ENCODE results near the gene SCAF1.

SCAF1 gene

GRCh38 chr19:49654581-49654980 lies 12.6 kb downstream of the SCAF1 start:
- H3K27ac ChIP-seq (replicated peaks), result no peak overlapping the region
- H3K27me3 ChIP-seq (ENCODE audit: insufficient read depth, poor library complexity, severe bottlenecking), result no peaks in the 10 kb centered on the region
- DNase-seq (ENCODE audit: low read depth in 1 of 2, low spot score in 1 of 2), result no peak
- TF ChIP-seq CTCF (IDR thresholded peaks at IDR 0.05; ENCODE audit: insufficient read depth, low read length) (no peak), POLR2AphosphoS5 (IDR thresholded peaks at IDR 0.05; ENCODE audit: low read depth) (no peak), GABPA (IDR thresholded peaks at IDR 0.05; ENCODE audit: low read depth) (no peak), SPI1 (IDR thresholded peaks at IDR 0.05; ENCODE audit: borderline replicate concordance, low read depth) (no peak), REST (IDR thresholded peaks at IDR 0.05; ENCODE audit: insufficient replicate concordance, low read depth) (no peak)
- H3K4me3 ChIP-seq (replicated peaks; ENCODE audit: insufficient read depth, low read length), result no peak overlapping the region

GRCh38 chr19:49655570-49656455 lies 13.8 kb downstream of the SCAF1 start:
- Histone ChIP-seq H3K27me3 (ENCODE audit: insufficient read depth, poor library complexity, severe bottlenecking) (no peaks in the 10 kb centered on the region), H3K27ac (replicated peaks) (no peak overlapping the region), H3K4me3 (replicated peaks; ENCODE audit: insufficient read depth, low read length) (no peak overlapping the region)
- no peak for TF ChIP-seq GABPA (IDR thresholded peaks at IDR 0.05; ENCODE audit: low read depth)
- TF ChIP-seq REST (IDR thresholded peaks at IDR 0.05; ENCODE audit: insufficient replicate concordance, low read depth), result no peak
- no peak for TF ChIP-seq SPI1 (IDR thresholded peaks at IDR 0.05; ENCODE audit: borderline replicate concordance, low read depth)
- no peak for TF ChIP-seq POLR2AphosphoS5 (IDR thresholded peaks at IDR 0.05; ENCODE audit: low read depth)
- TF ChIP-seq CTCF (IDR thresholded peaks at IDR 0.05; ENCODE audit: insufficient read depth, low read length), result no peak
- DNase-seq (ENCODE audit: low read depth in 1 of 2, low spot score in 1 of 2), result no peak

GRCh38 chr19:49656456-49657109 lies 14.6 kb downstream of the SCAF1 start:
- Histone ChIP-seq H3K27ac (replicated peaks) (no peak overlapping the region), H3K4me3 (replicated peaks; ENCODE audit: insufficient read depth, low read length) (no peak overlapping the region), H3K27me3 (ENCODE audit: insufficient read depth, poor library complexity, severe bottlenecking) (no peaks in the 10 kb centered on the region)
- TF ChIP-seq POLR2AphosphoS5 (IDR thresholded peaks at IDR 0.05; ENCODE audit: low read depth) (no peak), REST (IDR thresholded peaks at IDR 0.05; ENCODE audit: insufficient replicate concordance, low read depth) (no peak), SPI1 (IDR thresholded peaks at IDR 0.05; ENCODE audit: borderline replicate concordance, low read depth) (no peak)
- no peak for DNase-seq (ENCODE audit: low read depth in 1 of 2, low spot score in 1 of 2)
